Measurements from ENCODE around the gene EIF4G3. TPM values are rescaled to one million over a fixed set of nuclear protein-coding genes. Genes with fewer than 3 reads are reported as not detected.

The EIF4G3 gene
- polyA plus RNA-seq, 1 of the 3 experiments (the other 2 are of a cell fraction): 32.0 TPM

GRCh38 chr1:21000245-21000594 is 176.5 kb downstream of the EIF4G3 start:
- no peaks in the 10 kb centered on the region for H3K27me3 ChIP-seq (ENCODE audit: insufficient read depth)
- peaks cover 6 to 14% of the 10 kb centered on the region in 2 experiments; a peak in 3 of 4 replicates for H3K4me1 ChIP-seq (ENCODE audit: control insufficient read depth in 1 of 2, insufficient read depth in 2 of 2, low read depth in 1 of 2, low read length in 1 of 2)
- H3F3A ChIP-seq (replicated peaks; ENCODE audit: insufficient read depth): peaks cover 3% of the 10 kb centered on the region
- H3K4me2 ChIP-seq: no peak overlapping the region
- WGBS (ENCODE audit: low lambda C conversion rate): 100% methylated on average over 2 of the region's 2 CpGs
- H3K9me3 ChIP-seq: no peaks in the 10 kb centered on the region
- H3K4me3 ChIP-seq (ENCODE audit: low read depth in 2 of 2, low read length in 1 of 2): no peak overlapping the region
- H3K36me3 ChIP-seq (replicated peaks in 1 of 2; ENCODE audit: control insufficient read depth in 1 of 2, insufficient read depth in 2 of 2, low read length in 1 of 2): peaks cover 5 to 11% of the 10 kb centered on the region in 2 experiments
- H4K20me1 ChIP-seq (ENCODE audit: insufficient read depth): peaks cover under 1% of the 10 kb centered on the region; the same call in 1 of the 2 replicates
- H2AFZ ChIP-seq (ENCODE audit: low read depth): no peak overlapping the region
- no peaks in the 10 kb centered on the region for H3K9me2 ChIP-seq
- H3K27ac ChIP-seq (ENCODE audit: low read depth in 2 of 2, low read length in 1 of 2): no peak overlapping the region
- no peak for TF ChIP-seq EP300 (IDR thresholded peaks at IDR 0.05; ENCODE audit: borderline replicate concordance in 1 of 2, low read depth in 1 of 2, low read length in 1 of 2)
- no peak for TF ChIP-seq CHD2 (IDR thresholded peaks at IDR 0.05; ENCODE audit: low read length, partially characterized antibody)
- no peak for TF ChIP-seq SMC3 (IDR thresholded peaks at IDR 0.05; ENCODE audit: low read depth, low read length)
- TF ChIP-seq, protein P1, sequence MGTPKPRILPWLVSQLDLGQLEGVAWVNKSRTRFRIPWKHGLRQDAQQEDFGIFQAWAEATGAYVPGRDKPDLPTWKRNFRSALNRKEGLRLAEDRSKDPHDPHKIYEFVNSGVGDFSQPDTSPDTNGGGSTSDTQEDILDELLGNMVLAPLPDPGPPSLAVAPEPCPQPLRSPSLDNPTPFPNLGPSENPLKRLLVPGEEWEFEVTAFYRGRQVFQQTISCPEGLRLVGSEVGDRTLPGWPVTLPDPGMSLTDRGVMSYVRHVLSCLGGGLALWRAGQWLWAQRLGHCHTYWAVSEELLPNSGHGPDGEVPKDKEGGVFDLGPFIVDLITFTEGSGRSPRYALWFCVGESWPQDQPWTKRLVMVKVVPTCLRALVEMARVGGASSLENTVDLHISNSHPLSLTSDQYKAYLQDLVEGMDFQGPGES (IDR thresholded peaks at IDR 0.05; ENCODE audit: low read depth, low read length): no peak
- no peak for TF ChIP-seq FOSL2 (IDR thresholded peaks at IDR 0.05; ENCODE audit: borderline replicate concordance, low read depth)
- TF ChIP-seq ELF1 (IDR thresholded peaks at IDR 0.05): no peak
- no peak for TF ChIP-seq FOXM1 (IDR thresholded peaks at IDR 0.05; ENCODE audit: low read depth)
- TF ChIP-seq TEAD4 (IDR thresholded peaks at IDR 0.05; ENCODE audit: borderline replicate concordance, insufficient read depth): no peak
- no peak for TF ChIP-seq MXI1 (IDR thresholded peaks at IDR 0.05; ENCODE audit: low read depth, low read length)
- TF ChIP-seq EZH2phosphoT487 (IDR thresholded peaks at IDR 0.05; ENCODE audit: borderline replicate concordance, low read depth): no peak
- ChIA-PET POLR2A (no interaction called here), CTCF (interaction anchor here (1.1 to 1.4 kb wide), 2 partner anchors 16 to 195 kb away, joined by 3 to 6 read pairs; no protein-coding TSS in a partner anchor)
- peaks cover 22% of the 10 kb centered on the region; the same call in 1 of the 2 replicates for H3K79me2 ChIP-seq (ENCODE audit: insufficient read depth)
- H3K9ac ChIP-seq: no peak overlapping the region
- DNase-seq: no peak

GRCh38 chr1:20999525-21000244 is 177.0 kb downstream of the EIF4G3 start:
- peaks cover 16% of the 10 kb centered on the region; the same call in 1 of the 2 replicates for H3K79me2 ChIP-seq (ENCODE audit: insufficient read depth)
- TF ChIP-seq, protein P1 (IDR thresholded peaks at IDR 0.05; ENCODE audit: low read depth, low read length): no peak
- TF ChIP-seq USF2 (IDR thresholded peaks at IDR 0.05; ENCODE audit: borderline replicate concordance, low read depth, low read length) (no peak), GATA2 (CRISPR knock-in tag; IDR thresholded peaks at IDR 0.05) (no peak), SMC3 (IDR thresholded peaks at IDR 0.05; ENCODE audit: low read depth, low read length) (no peak), ELF1 (IDR thresholded peaks at IDR 0.05) (no peak), EP300 (IDR thresholded peaks at IDR 0.05; ENCODE audit: borderline replicate concordance in 1 of 2, low read depth in 1 of 2, low read length in 1 of 2) (no peak), TEAD4 (IDR thresholded peaks at IDR 0.05; ENCODE audit: borderline replicate concordance, insufficient read depth) (no peak), ZBTB33 (IDR thresholded peaks at IDR 0.05; ENCODE audit: borderline replicate concordance, low read depth) (no peak), CHD2 (IDR thresholded peaks at IDR 0.05; ENCODE audit: low read length, partially characterized antibody) (no peak), RAD21 (IDR thresholded peaks at IDR 0.05; ENCODE audit: low read length) (no peak), JUND (IDR thresholded peaks at IDR 0.05) (no peak), MEF2A (IDR thresholded peaks at IDR 0.05; ENCODE audit: borderline replicate concordance, low read depth) (no peak), YY1 (IDR thresholded peaks at IDR 0.05; ENCODE audit: low read depth) (no peak)

More at GRCh38 chr1:20999525-21000244, 177.0 kb downstream of the EIF4G3 start:
- Histone ChIP-seq H4K20me1 (ENCODE audit: insufficient read depth) (no peaks in the 10 kb centered on the region), H3K9me3 (no peaks in the 10 kb centered on the region), H3K4me1 (ENCODE audit: control insufficient read depth in 1 of 2, insufficient read depth in 2 of 2, low read depth in 1 of 2, low read length in 1 of 2) (peaks cover 6 to 14% of the 10 kb centered on the region in 2 experiments; a peak in 3 of 4 replicates), H3K27me3 (ENCODE audit: insufficient read depth) (no peaks in the 10 kb centered on the region), H3K4me3 (ENCODE audit: low read depth in 2 of 2, low read length in 1 of 2) (no peak overlapping the region), H3K9me2 (no peaks in the 10 kb centered on the region), H3K36me3 (replicated peaks in 1 of 2; ENCODE audit: control insufficient read depth in 1 of 2, insufficient read depth in 2 of 2, low read length in 1 of 2) (peaks cover 9 to 11% of the 10 kb centered on the region in 2 experiments), H3K27ac (ENCODE audit: low read depth in 2 of 2, low read length in 1 of 2) (no peak overlapping the region), H3K4me2 (no peak overlapping the region), H3K9ac (no peak overlapping the region), H2AFZ (ENCODE audit: low read depth) (no peak overlapping the region), H3F3A (replicated peaks; ENCODE audit: insufficient read depth) (peaks cover 3% of the 10 kb centered on the region)
- ChIA-PET CTCF (interaction anchor here (1.1 to 1.4 kb wide), 2 partner anchors 16 to 196 kb away, joined by 3 to 6 read pairs; no protein-coding TSS in a partner anchor), POLR2A (no interaction called here)
- 94% methylated on average over 4 of the region's 4 CpGs for WGBS (ENCODE audit: low lambda C conversion rate)
- DNase-seq: no peak
